IMR-90 (cell line): ENCODE results near the gene CALN1. TPM values are rescaled to one million over a fixed set of nuclear protein-coding genes. Genes with fewer than 3 reads are reported as not detected.

Experiments
- ATAC-seq: fragments of 200-7000 bp; cut with Tn5 transposase; 2 replicates; pipeline ENCODE4 v1.9.1; 2020; ENCODE audit warnings: low read depth, mild to moderate bottlenecking, moderate library complexity
- BruUV-seq: library from RNA; stranded (reverse); fragments of 400-500 nt; replicated peaks from 2 replicates; lab custom pipeline; 2021; lab: Mats Ljungman, UMichigan
- CTCF ChIA-PET: fragments of 300-600 bp; formaldehyde crosslinking; extraction: SDS; loops from one replicate; lab custom pipeline; 2021; ENCODE audit warnings: antibody characterized with exemption; lab: Yijun Ruan, JAX
- POLR2A ChIA-PET: fragments of 300-600 bp; sonication (Branson Sonifier 250); formaldehyde crosslinking; loops from one replicate; lab custom pipeline; 2022; ENCODE audit warnings: antibody characterized with exemption; ENCODE audit not compliant: unreplicated experiment; lab: Charles Lee
- DNase-seq: peaks from one replicate; pipeline ENCODE4 v3.0.0; 2013
- H2AFZ ChIP-seq: replicated peaks from 2 replicates; pipeline ENCODE3; 2013; ENCODE audit warnings: low read length, mild to moderate bottlenecking; ENCODE audit not compliant: poor library complexity
- H2AK5ac ChIP-seq: 2 replicates; pipeline ENCODE4 v1.6.1; 2013; ENCODE audit warnings: low read depth, low read length, inconsistent platforms
- H2AK9ac ChIP-seq: replicated peaks from 2 replicates; pipeline ENCODE3; 2013; ENCODE audit warnings: mild to moderate bottlenecking, low read depth, low read length, moderate library complexity; ENCODE audit not compliant: poor library complexity
- H2BK120ac ChIP-seq: 2 replicates; pipeline ENCODE4 v1.6.1; 2013; ENCODE audit warnings: low read depth, low read length, inconsistent platforms
- H2BK15ac ChIP-seq: 3 replicates; pipeline ENCODE4 v1.6.1; 2013; ENCODE audit warnings: low read depth, low read length, inconsistent platforms
- H2BK20ac ChIP-seq: 2 replicates; pipeline ENCODE4 v1.6.1; 2013; ENCODE audit warnings: low read depth, mild to moderate bottlenecking, inconsistent platforms, low read length, moderate library complexity
- H2BK5ac ChIP-seq: 2 replicates; pipeline ENCODE4 v1.6.1; 2013; ENCODE audit warnings: mild to moderate bottlenecking, low read depth, low read length, inconsistent platforms; ENCODE audit not compliant: poor library complexity, severe bottlenecking
- H3K14ac ChIP-seq: replicated peaks from 2 replicates; pipeline ENCODE4 v1.6.1; 2013; ENCODE audit warnings: low read depth, low read length, inconsistent platforms
- H3K18ac ChIP-seq: 2 replicates; pipeline ENCODE4 v1.6.1; 2013; ENCODE audit warnings: low read depth, low read length, control low read depth
- H3K23ac ChIP-seq: 2 replicates; pipeline ENCODE4 v1.6.1; 2013; ENCODE audit warnings: low read depth, low read length, inconsistent platforms
- H3K27ac ChIP-seq: 2 replicates; pipeline ENCODE4 v1.5.1; 2013; ENCODE audit warnings: mild to moderate bottlenecking, control low read depth, low read length; ENCODE audit not compliant: insufficient read depth
- H3K27me3 ChIP-seq: 2 replicates; pipeline ENCODE4 v1.6.1; 2013; ENCODE audit warnings: low read length; ENCODE audit not compliant: control insufficient read depth, insufficient read depth
- H3K36me3 ChIP-seq: 2 replicates; pipeline ENCODE4 v1.6.1; 2013; ENCODE audit warnings: low read length, mixed read lengths; ENCODE audit not compliant: control insufficient read depth, insufficient read depth
- H3K4ac ChIP-seq: 2 replicates; pipeline ENCODE4 v1.6.1; 2013; ENCODE audit warnings: low read depth, low read length, inconsistent platforms
- H3K4me1 ChIP-seq: 2 replicates; pipeline ENCODE4 v1.6.1; 2013; ENCODE audit warnings: low read length, mixed read lengths; ENCODE audit not compliant: control insufficient read depth, insufficient read depth
- H3K4me2 ChIP-seq: 2 replicates; pipeline ENCODE4 v1.6.1; 2013; ENCODE audit warnings: low read depth, mild to moderate bottlenecking, control low read depth, low read length, moderate library complexity
- H3K4me3 ChIP-seq: 2 replicates; pipeline ENCODE4 v1.5.1; 2013; ENCODE audit warnings: low read depth, mild to moderate bottlenecking, control low read depth, low read length, moderate library complexity; ENCODE audit not compliant: insufficient read depth
- H3K56ac ChIP-seq: 2 replicates; pipeline ENCODE4 v1.6.1; 2013; ENCODE audit warnings: low read length, inconsistent platforms; ENCODE audit not compliant: insufficient read depth; ENCODE audit errors: extremely low read depth
- H3K79me1 ChIP-seq, 2 experiments: 2 replicates each; pipeline ENCODE4 v1.6.1; 2013; ENCODE audit warnings: low read length in 2 of 2, inconsistent platforms in 1 of 2, low read depth in 1 of 2
- H3K9ac ChIP-seq: 2 replicates; pipeline ENCODE4 v1.6.1; 2013; ENCODE audit warnings: low read depth, low read length, control low read depth
- H3K9me1 ChIP-seq: 2 replicates; pipeline ENCODE4 v1.6.1; 2013; ENCODE audit warnings: low read length, inconsistent platforms; ENCODE audit not compliant: insufficient read depth
- H3K9me3 ChIP-seq: 2 replicates; pipeline ENCODE4 v1.6.1; 2013; ENCODE audit warnings: low read length; ENCODE audit not compliant: control insufficient read depth, insufficient read depth
- H4K20me1 ChIP-seq: 2 replicates; pipeline ENCODE4 v1.6.1; 2013; ENCODE audit warnings: low read length, inconsistent platforms; ENCODE audit not compliant: insufficient read depth
- H4K5ac ChIP-seq: 2 replicates; pipeline ENCODE4 v1.6.1; 2013; ENCODE audit warnings: mild to moderate bottlenecking, low read depth, low read length, control low read depth
- H4K8ac ChIP-seq, 2 experiments: 2 replicates each; pipeline ENCODE4 v1.6.1; 2013; ENCODE audit warnings: low read depth in 2 of 2, low read length in 2 of 2, control low read depth in 1 of 2, inconsistent platforms in 1 of 2
- H4K91ac ChIP-seq: 2 replicates; pipeline ENCODE4 v1.6.1; 2013; ENCODE audit warnings: low read depth, low read length, inconsistent platforms; ENCODE audit not compliant: insufficient read depth
- BHLHE40 ChIP-seq: fragments of 150-350 bp; IDR thresholded peaks from 2 replicates; pipeline ENCODE4 v1.6.1; 2016; ENCODE audit warnings: mild to moderate bottlenecking, low read depth, low read length
- CHD1 ChIP-seq: IDR thresholded peaks from 2 replicates; pipeline ENCODE4 v1.6.1; 2012; ENCODE audit warnings: low read depth, low read length, improper control_type of control experiment
- FOS ChIP-seq: fragments of 150-350 bp; IDR thresholded peaks from 2 replicates; pipeline ENCODE4 v1.6.1; 2016; ENCODE audit warnings: low read depth, low read length
- MAFK ChIP-seq: IDR thresholded peaks from 2 replicates; pipeline ENCODE4 v1.6.1; 2012; ENCODE audit warnings: low read depth, low read length, improper control_type of control experiment
- MXI1 ChIP-seq: IDR thresholded peaks from 2 replicates; pipeline ENCODE4 v1.6.1; 2012; ENCODE audit warnings: low read depth, mild to moderate bottlenecking, low read length, moderate library complexity, borderline replicate concordance
- NFE2L2 ChIP-seq: fragments of 150-350 bp; IDR thresholded peaks from 2 replicates; pipeline ENCODE4 v1.6.1; 2016; ENCODE audit warnings: low read depth, mild to moderate bottlenecking, low read length
- POLR2A ChIP-seq: IDR thresholded peaks from 2 replicates; pipeline ENCODE4 v1.6.1; 2012; ENCODE audit warnings: mild to moderate bottlenecking, low read depth, low read length
- RAD21 ChIP-seq: IDR thresholded peaks from 2 replicates; pipeline ENCODE4 v1.6.1; 2012; ENCODE audit warnings: low read length, improper control_type of control experiment
- RFX5 ChIP-seq: IDR thresholded peaks from 2 replicates; pipeline ENCODE4 v1.8.0; 2012; ENCODE audit warnings: low read depth, mild to moderate bottlenecking, low read length, moderate library complexity
- SMC3 ChIP-seq: fragments of 150-350 bp; IDR thresholded peaks from 2 replicates; pipeline ENCODE4 v1.6.1; 2016; ENCODE audit warnings: low read depth, mild to moderate bottlenecking, antibody characterized with exemption, low read length, moderate library complexity
- WGBS, 2 experiments: methylation state at CpG; one replicate each; pipeline versions ENCODE4 v1.1.5 to v1.1.7; 2013; ENCODE audit warnings: missing lambda C conversion rate in 2 of 2; ENCODE audit not compliant: insufficient read length in 1 of 2; ENCODE audit errors: extremely low coverage in 2 of 2; 5-methylcytosine and 5-hydroxymethylcytosine counted together
- dilution Hi-C: fragments of 300-500 bp; cut with HindIII; formaldehyde crosslinking; loops from one replicate; pipeline ENCODE4 v1.14.3; 2018; ENCODE audit warnings: low sequenced_read_pairs; ENCODE audit not compliant: unreplicated experiment
- in situ Hi-C: fragments of 300-500 bp; cut with MboI; formaldehyde crosslinking; loops from 3 replicates; pipeline ENCODE4 v1.14.3; 2019; ENCODE audit warnings: low sequenced_read_pairs, inconsistent platforms, mixed read lengths
- intact Hi-C: fragments of 100-400 bp; cut with micrococcal nuclease; formaldehyde crosslinking; loops from 2 replicates; pipeline ENCODE4 v1.10.0; 2022
- polyA plus RNA-seq, 3 experiments: library from polyadenylated mRNA; depleted of rRNA; stranded (reverse); fragments of >200 nt; gene quantifications; 2 replicates each; pipeline ENCODE4 v1.2.3, GENCODE V29; 2012; ENCODE audit warnings: low replicate concordance in 1 of 3
- total RNA-seq: library from RNA; depleted of rRNA; stranded (reverse); fragments of >200 nt; gene quantifications from 2 replicates; pipeline ENCODE4 v1.2.3, GENCODE V29; 2012
- TF ChIP-seq, protein P1 (sequence below): conservative IDR thresholded peaks from 2 replicates; pipeline ENCODE4 v1.5.1; 2012; ENCODE audit warnings: mild to moderate bottlenecking, low read depth, low read length, improper control_type of control experiment

Gene CALN1
- total and polyA plus RNA-seq, 2 of the 4 experiments (the other 2 are of a cell fraction): not detected

DNA sequence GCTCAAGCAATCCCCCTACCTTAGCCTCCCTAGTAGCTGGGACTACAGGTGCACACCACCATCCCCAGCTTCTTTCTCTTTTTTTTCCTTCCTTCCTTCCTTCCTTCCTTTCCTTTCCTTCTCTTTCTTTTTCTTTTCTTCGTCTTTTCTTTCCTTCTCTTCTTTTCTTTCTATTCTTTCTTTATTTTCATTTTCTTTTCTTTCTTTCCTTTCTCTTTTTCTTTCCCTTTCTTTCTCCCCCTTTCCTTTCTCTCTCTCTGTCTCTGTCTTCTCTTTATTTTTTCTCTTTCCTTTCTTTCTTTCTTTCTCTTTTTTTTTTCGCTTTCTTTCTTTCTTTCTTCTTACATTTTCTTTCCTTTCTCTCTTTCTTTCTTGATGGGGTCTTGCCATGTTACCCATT, 658.9 kb downstream of the CALN1 start:
- Histone ChIP-seq H4K5ac (no peak overlapping the region), H3K9ac (no peak overlapping the region), H3K27ac (no peak overlapping the region), H3K14ac (no peak overlapping the region), H3K18ac (no peak overlapping the region), H4K8ac (no peak overlapping the region), H2BK120ac (no peak overlapping the region), H3K9me1 (no peaks in the 10 kb centered on the region), H3K4me2 (no peak overlapping the region), H2AK5ac (no peak overlapping the region), H3K27me3 (no peaks in the 10 kb centered on the region), H3K4me1 (no peaks in the 10 kb centered on the region), H2BK20ac (no peak overlapping the region), H2AFZ (no peak overlapping the region), H2AK9ac (no peak overlapping the region), H3K9me3 (peaks cover 18% of the 10 kb centered on the region), H3K56ac (no peak overlapping the region), H2BK15ac (no peak overlapping the region), H4K20me1 (no peaks in the 10 kb centered on the region), H3K4me3 (no peak overlapping the region), H2BK5ac (no peak overlapping the region), H3K23ac (no peak overlapping the region), H3K79me1 (no peaks in the 10 kb centered on the region), H4K91ac (no peak overlapping the region), H3K36me3 (no peaks in the 10 kb centered on the region), H3K4ac (no peak overlapping the region)
- BruUV-seq: no TSS peak
- 89 to 100% methylated on average over 1 to 2 of the region's 2 CpGs for WGBS, 2 experiments
- ATAC-seq (no peak), DNase-seq (no peak)
- dilution Hi-C loops: no loop called here
- intact Hi-C loops: no loop called here
- in situ Hi-C loops: no loop called here
- TF ChIP-seq NFE2L2 (no peak), FOS (no peak), MXI1 (no peak), CHD1 (no peak), POLR2A (no peak), BHLHE40 (no peak), MAFK (no peak), SMC3 (no peak), RAD21 (no peak), RFX5 (no peak)
- TF ChIP-seq, protein P1, sequence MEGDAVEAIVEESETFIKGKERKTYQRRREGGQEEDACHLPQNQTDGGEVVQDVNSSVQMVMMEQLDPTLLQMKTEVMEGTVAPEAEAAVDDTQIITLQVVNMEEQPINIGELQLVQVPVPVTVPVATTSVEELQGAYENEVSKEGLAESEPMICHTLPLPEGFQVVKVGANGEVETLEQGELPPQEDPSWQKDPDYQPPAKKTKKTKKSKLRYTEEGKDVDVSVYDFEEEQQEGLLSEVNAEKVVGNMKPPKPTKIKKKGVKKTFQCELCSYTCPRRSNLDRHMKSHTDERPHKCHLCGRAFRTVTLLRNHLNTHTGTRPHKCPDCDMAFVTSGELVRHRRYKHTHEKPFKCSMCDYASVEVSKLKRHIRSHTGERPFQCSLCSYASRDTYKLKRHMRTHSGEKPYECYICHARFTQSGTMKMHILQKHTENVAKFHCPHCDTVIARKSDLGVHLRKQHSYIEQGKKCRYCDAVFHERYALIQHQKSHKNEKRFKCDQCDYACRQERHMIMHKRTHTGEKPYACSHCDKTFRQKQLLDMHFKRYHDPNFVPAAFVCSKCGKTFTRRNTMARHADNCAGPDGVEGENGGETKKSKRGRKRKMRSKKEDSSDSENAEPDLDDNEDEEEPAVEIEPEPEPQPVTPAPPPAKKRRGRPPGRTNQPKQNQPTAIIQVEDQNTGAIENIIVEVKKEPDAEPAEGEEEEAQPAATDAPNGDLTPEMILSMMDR: no peak
- CTCF ChIA-PET: interaction anchor here (0.7 kb wide), 1 partner anchor 1074 kb away, joined by 3 read pairs; no protein-coding TSS in a partner anchor
- POLR2A ChIA-PET: no interaction called here
